ENCODE data around the gene CCDC146. TPM values are rescaled to one million over a fixed set of nuclear protein-coding genes. Genes with fewer than 3 reads are reported as not detected.

The CCDC146 gene
- total and polyA plus RNA-seq, 10 donors = 4.1 to 21.3 (median 10.9) TPM

GRCh38 chr7:77293046-77293445 lies 170.6 kb downstream of the CCDC146 start:
- intact Hi-C loops (cut with DNase I; ENCODE audit: low total_unique reads) = no loop called here
- no peak for TF ChIP-seq POLR2A (IDR thresholded peaks at IDR 0.05)
- TF ChIP-seq, protein P1, sequence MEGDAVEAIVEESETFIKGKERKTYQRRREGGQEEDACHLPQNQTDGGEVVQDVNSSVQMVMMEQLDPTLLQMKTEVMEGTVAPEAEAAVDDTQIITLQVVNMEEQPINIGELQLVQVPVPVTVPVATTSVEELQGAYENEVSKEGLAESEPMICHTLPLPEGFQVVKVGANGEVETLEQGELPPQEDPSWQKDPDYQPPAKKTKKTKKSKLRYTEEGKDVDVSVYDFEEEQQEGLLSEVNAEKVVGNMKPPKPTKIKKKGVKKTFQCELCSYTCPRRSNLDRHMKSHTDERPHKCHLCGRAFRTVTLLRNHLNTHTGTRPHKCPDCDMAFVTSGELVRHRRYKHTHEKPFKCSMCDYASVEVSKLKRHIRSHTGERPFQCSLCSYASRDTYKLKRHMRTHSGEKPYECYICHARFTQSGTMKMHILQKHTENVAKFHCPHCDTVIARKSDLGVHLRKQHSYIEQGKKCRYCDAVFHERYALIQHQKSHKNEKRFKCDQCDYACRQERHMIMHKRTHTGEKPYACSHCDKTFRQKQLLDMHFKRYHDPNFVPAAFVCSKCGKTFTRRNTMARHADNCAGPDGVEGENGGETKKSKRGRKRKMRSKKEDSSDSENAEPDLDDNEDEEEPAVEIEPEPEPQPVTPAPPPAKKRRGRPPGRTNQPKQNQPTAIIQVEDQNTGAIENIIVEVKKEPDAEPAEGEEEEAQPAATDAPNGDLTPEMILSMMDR (IDR thresholded peaks at IDR 0.05 in 8 of 11, conservative IDR thresholded peaks at IDR 0.05 in 3 of 11) = no peak
- no peak for TF ChIP-seq POLR2AphosphoS5 (IDR thresholded peaks at IDR 0.05)
- H3K4me3 ChIP-seq = no peak overlapping the region
- DNase-seq = no peak
- peaks cover 0 to 25% (median 18%) of the 10 kb centered on the region in 8 donors for H3K9me3 ChIP-seq
- H3K27ac ChIP-seq = no peak overlapping the region
- peaks cover 0 to 36% (median 4%) of the 10 kb centered on the region in 6 donors for H3K36me3 ChIP-seq
- no peaks in the 10 kb centered on the region for H3K27me3 ChIP-seq (replicated peaks in 1 of 7)
- 51 to 85% (median 65%) methylated on average over 4 of the region's 4 CpGs for WGBS, 5 donors
- H3K4me1 ChIP-seq = peaks cover 0 to 8% (median 0%) of the 10 kb centered on the region in 6 donors

DNA sequence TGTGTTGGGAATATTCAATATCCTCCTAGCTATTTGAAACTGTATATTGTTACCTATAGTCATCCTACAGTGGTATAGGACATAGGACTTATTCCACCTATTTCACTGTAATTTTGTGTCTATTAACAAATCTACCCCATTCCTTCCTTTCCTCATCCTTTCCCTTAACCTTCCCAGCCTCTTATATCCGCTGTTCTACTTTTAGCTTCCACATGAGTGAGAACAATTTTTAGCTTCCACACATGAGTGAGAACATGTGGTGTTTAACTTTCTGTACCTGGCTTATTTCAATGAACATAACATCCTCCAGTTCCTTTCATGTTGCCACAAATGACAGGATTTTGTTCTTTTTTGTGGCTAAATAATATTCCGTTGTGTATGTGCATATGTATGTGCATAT lies 173.1 kb downstream of the CCDC146 start:
- 93 to 99% (median 94%) methylated on average over 2 of the region's 2 CpGs for WGBS, 5 donors
- H3K27ac ChIP-seq = no peak overlapping the region
- peaks cover 0 to 30% (median 0%) of the 10 kb centered on the region in 6 donors for H3K36me3 ChIP-seq
- no peaks in the 10 kb centered on the region for H3K4me1 ChIP-seq
- H3K9me3 ChIP-seq = peaks cover 0 to 46% (median 35%) of the 10 kb centered on the region in 8 donors
- TF ChIP-seq POLR2AphosphoS5 (IDR thresholded peaks at IDR 0.05) (no peak), POLR2A (IDR thresholded peaks at IDR 0.05) (no peak)
- TF ChIP-seq, protein P1 (IDR thresholded peaks at IDR 0.05 in 8 of 11, conservative IDR thresholded peaks at IDR 0.05 in 3 of 11) = no peak
- intact Hi-C loops (cut with DNase I; ENCODE audit: low total_unique reads) = no loop called here
- no peaks in the 10 kb centered on the region for H3K27me3 ChIP-seq (replicated peaks in 1 of 7)
- no peak for DNase-seq
- no peak overlapping the region for H3K4me3 ChIP-seq

DNA sequence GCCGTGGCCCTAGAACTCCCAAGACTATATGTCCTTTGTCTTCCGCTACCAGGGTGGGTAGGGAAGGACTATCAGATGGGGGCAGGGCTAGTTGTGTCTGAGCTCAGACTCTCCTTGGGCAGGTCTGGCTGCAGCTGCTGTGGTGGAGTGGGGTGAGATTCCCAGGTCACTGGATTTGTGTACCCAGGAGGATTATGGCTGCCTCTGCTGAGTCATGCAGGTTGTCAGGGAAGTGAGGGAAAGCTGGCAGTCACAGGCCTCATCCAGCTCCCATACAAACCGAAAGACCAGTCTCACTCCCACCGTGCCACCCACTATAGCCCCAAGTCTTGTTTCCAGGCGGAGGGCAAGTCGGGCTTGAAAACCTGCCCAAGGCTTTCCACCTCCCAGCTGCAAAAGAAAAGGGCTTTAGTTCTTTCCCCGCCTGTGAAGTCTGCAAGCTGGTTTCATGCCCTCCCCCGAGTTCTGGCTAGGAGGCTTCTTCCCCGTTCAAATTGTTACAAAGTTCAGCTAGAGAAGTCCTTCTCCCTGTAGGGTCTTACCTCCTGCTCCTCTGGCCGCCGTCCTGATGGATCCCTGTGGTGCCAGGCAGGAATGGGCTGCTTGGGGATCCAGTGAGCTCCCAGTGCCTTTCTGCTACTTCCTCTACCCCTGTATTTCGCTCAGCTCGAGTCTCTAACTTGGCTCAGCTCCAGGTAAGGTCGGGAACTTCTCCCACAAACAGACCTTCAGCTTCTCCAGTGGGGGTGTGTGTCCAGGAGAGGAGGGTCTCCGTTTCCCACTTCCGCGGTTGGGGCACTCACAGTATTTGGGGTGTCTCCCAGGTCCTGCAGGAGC lies 184.0 kb downstream of the CCDC146 start:
- Histone ChIP-seq H3K9me3 (peaks cover 0 to 47% (median 34%) of the 10 kb centered on the region in 8 donors), H3K4me3 (no peak overlapping the region), H3K4me1 (no peaks in the 10 kb centered on the region), H3K27ac (no peak overlapping the region), H3K27me3 (replicated peaks in 1 of 7) (no peaks in the 10 kb centered on the region), H3K36me3 (peaks cover 0 to 42% (median 19%) of the 10 kb centered on the region in 6 donors)
- 60 to 79% (median 72%) methylated on average over 17 of the region's 17 CpGs for WGBS, 5 donors
- TF ChIP-seq POLR2A (IDR thresholded peaks at IDR 0.05) (no peak), POLR2AphosphoS5 (IDR thresholded peaks at IDR 0.05) (no peak)
- TF ChIP-seq, protein P1 (IDR thresholded peaks at IDR 0.05 in 8 of 11, conservative IDR thresholded peaks at IDR 0.05 in 3 of 11) = no peak
- intact Hi-C loops (cut with DNase I; ENCODE audit: low total_unique reads) = no loop called here
- DNase-seq = no peak

DNA sequence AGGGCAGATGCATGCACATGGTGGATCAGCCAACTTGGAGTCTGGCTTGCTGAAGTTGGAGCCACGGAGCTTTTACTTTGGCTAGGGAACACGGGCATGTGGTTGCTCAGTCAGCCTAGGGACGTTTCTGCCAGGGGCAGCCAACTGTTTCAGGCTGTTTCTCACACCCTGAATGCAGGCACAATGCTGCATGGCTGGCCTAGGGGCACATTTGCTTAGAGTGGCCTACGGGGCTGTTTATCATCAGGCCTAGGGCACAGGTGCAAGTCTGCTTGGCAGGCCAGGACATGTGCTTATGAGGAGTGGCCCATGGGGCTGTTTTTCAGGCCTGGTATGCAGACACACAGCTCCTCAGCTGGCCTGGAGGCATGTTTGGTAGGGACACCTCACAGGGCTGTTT lies 186.4 kb downstream of the CCDC146 start:
- 70 to 85% (median 76%) methylated on average over 4 of the region's 4 CpGs for WGBS, 5 donors
- Histone ChIP-seq H3K27me3 (replicated peaks in 1 of 7) (no peaks in the 10 kb centered on the region), H3K27ac (peak overlapping the region in 1 of 8 donors; percentile 22), H3K4me1 (peaks cover 0 to 4% (median 0%) of the 10 kb centered on the region in 6 donors), H3K36me3 (peaks cover 0 to 65% (median 39%) of the 10 kb centered on the region in 6 donors), H3K9me3 (peaks cover 0 to 23% (median 13%) of the 10 kb centered on the region in 8 donors), H3K4me3 (no peak overlapping the region)
- DNase-seq = no peak
- intact Hi-C loops (cut with DNase I; ENCODE audit: low total_unique reads) = no loop called here
- TF ChIP-seq POLR2A (IDR thresholded peaks at IDR 0.05) = no peak
- TF ChIP-seq POLR2AphosphoS5 (IDR thresholded peaks at IDR 0.05) = no peak
- TF ChIP-seq, protein P1 (IDR thresholded peaks at IDR 0.05 in 8 of 11, conservative IDR thresholded peaks at IDR 0.05 in 3 of 11) = no peak

Measured in spleen (tissue), 11 donors.